CD4-positive, alpha-beta memory T cell (primary cell): ENCODE measurements around the gene LRRC45. TPM values are rescaled to one million over a fixed set of nuclear protein-coding genes. Genes with fewer than 3 reads are reported as not detected.

Experiments used
- CTCF ChIA-PET: fragments of 350-600 bp; sonication (Branson Sonifier 250); formaldehyde crosslinking; loops from one replicate; lab custom pipeline; 2021; ENCODE audit warnings: inconsistent platforms; ENCODE audit not compliant: partially characterized antibody; lab: Charles Lee
- POLR2A ChIA-PET: fragments of 350-600 bp; sonication (Branson Sonifier 250); formaldehyde crosslinking; loops from one replicate; lab custom pipeline; 2021; ENCODE audit not compliant: partially characterized antibody; lab: Charles Lee
- DNase-seq, 5 donors: peaks; one replicate each; pipeline versions ENCODE4 v3.0.0 to v3.0.0-alpha.2; 2020 to 2022; ENCODE audit warnings: mixed read lengths in 1 of 5
- H3K27ac ChIP-seq: one replicate; pipeline ENCODE4 v1.7.0; 2013; ENCODE audit warnings: low read depth, low read length
- H3K27me3 ChIP-seq: 2 replicates; pipeline ENCODE4 v1.7.0; 2013; ENCODE audit warnings: mild to moderate bottlenecking, low read length, moderate library complexity; ENCODE audit not compliant: insufficient read depth
- H3K36me3 ChIP-seq: 2 replicates; pipeline ENCODE4 v1.7.0; 2013; ENCODE audit warnings: mild to moderate bottlenecking, low read length, moderate library complexity; ENCODE audit not compliant: insufficient read depth
- H3K4me1 ChIP-seq: 2 replicates; pipeline ENCODE4 v1.7.0; 2013; ENCODE audit warnings: mild to moderate bottlenecking, low read length, moderate library complexity; ENCODE audit not compliant: insufficient read depth
- H3K4me3 ChIP-seq, 2 donors: one replicate each; pipeline ENCODE4 v1.7.0; 2013; ENCODE audit warnings: low read length in 2 of 2, mild to moderate bottlenecking in 1 of 2
- H3K9me3 ChIP-seq, 2 donors: one replicate each; pipeline ENCODE4 v1.7.0; 2013; ENCODE audit warnings: low read length in 2 of 2, control low read depth in 1 of 2; ENCODE audit not compliant: control insufficient read depth in 1 of 2
- H3K27ac Mint-ChIP-seq, 7 donors: one replicate each; pipeline ENCODE4 v1.8.0; 2020 to 2021; ENCODE audit warnings: mixed read lengths in 7 of 7, mild to moderate bottlenecking in 6 of 7, inconsistent platforms in 3 of 7, moderate library complexity in 3 of 7
- H3K27me3 Mint-ChIP-seq, 2 donors: one replicate each; pipeline ENCODE4 v1.8.0; 2020 to 2021; ENCODE audit warnings: mixed read lengths in 2 of 2
- H3K36me3 Mint-ChIP-seq, 2 donors: one replicate each; pipeline ENCODE4 v1.8.0; 2020 to 2021; ENCODE audit warnings: mixed read lengths in 2 of 2, inconsistent platforms in 1 of 2, mild to moderate bottlenecking in 1 of 2
- H3K4me1 Mint-ChIP-seq, 4 donors: one replicate each; pipeline ENCODE4 v1.8.0; 2020 to 2021; ENCODE audit warnings: mixed read lengths in 4 of 4, mild to moderate bottlenecking in 1 of 4
- H3K4me3 Mint-ChIP-seq, 8 donors: one replicate each; pipeline ENCODE4 v1.8.0; 2020 to 2021; ENCODE audit warnings: mixed read lengths in 8 of 8, mild to moderate bottlenecking in 7 of 8, moderate library complexity in 6 of 8, inconsistent platforms in 3 of 8
- H3K9me3 Mint-ChIP-seq, 8 donors: one replicate each; pipeline ENCODE4 v1.8.0; 2020 to 2021; ENCODE audit warnings: mixed read lengths in 8 of 8, mild to moderate bottlenecking in 5 of 8, inconsistent platforms in 3 of 8, moderate library complexity in 1 of 8
- intact Hi-C: fragments of 100-400 bp; cut with micrococcal nuclease; formaldehyde crosslinking; loops from one replicate; pipeline ENCODE4 v1.15.1; 2023
- polyA plus RNA-seq, 2 donors: library from polyadenylated mRNA; unstranded; fragments of 300-500 nt; fragmentation: Illumina TruSeq; gene quantifications; one replicate each; pipeline ENCODE4 v1.2.3, GENCODE V29; 2021
- total RNA-seq, 2 experiments: library from RNA; stranded (reverse); gene quantifications; one replicate each; pipeline ENCODE4 v1.2.3, GENCODE V29; 2021

The LRRC45 gene
- total and polyA plus RNA-seq, 4 experiments from 2014 or later: 5.7 to 18.7 (median 13.1) TPM

- Histone ChIP-seq H3K4me1 (peaks cover 18% of the 10 kb centered on the region), H3K4me3 (no peak overlapping the region), H3K9me3 (no peaks in the 10 kb centered on the region), H3K36me3 (peaks cover 23% of the 10 kb centered on the region), H3K27ac (no peak overlapping the region), H3K27me3 (no peaks in the 10 kb centered on the region)
- no peak for DNase-seq
- Mint-ChIP-seq H3K4me3 (no peak overlapping the region), H3K27ac (no peak overlapping the region), H3K27me3 (no peaks in the 10 kb centered on the region), H3K4me1 (peaks cover 0 to 10% (median 5%) of the 10 kb centered on the region in 4 donors), H3K9me3 (peaks cover 0 to 2% (median 0%) of the 10 kb centered on the region in 8 donors), H3K36me3 (peaks cover 0 to 31% of the 10 kb centered on the region in 2 donors)
- intact Hi-C loops: no loop called here
- POLR2A ChIA-PET: interaction anchor here (1.4 to 1.8 kb wide), 2 partner anchors 23 to 24 kb away, joined by 3 to 5 read pairs; partner anchors contain the start of gene DCXR
- CTCF ChIA-PET: interaction anchor here (1.4 to 1.5 kb wide), 2 partner anchors 23 to 30 kb away, joined by 3 to 5 read pairs; partner anchors contain the start of gene DCXR
Measured at GRCh38 chr17:82060614-82061013, 37.5 kb downstream of the LRRC45 start.

DNA sequence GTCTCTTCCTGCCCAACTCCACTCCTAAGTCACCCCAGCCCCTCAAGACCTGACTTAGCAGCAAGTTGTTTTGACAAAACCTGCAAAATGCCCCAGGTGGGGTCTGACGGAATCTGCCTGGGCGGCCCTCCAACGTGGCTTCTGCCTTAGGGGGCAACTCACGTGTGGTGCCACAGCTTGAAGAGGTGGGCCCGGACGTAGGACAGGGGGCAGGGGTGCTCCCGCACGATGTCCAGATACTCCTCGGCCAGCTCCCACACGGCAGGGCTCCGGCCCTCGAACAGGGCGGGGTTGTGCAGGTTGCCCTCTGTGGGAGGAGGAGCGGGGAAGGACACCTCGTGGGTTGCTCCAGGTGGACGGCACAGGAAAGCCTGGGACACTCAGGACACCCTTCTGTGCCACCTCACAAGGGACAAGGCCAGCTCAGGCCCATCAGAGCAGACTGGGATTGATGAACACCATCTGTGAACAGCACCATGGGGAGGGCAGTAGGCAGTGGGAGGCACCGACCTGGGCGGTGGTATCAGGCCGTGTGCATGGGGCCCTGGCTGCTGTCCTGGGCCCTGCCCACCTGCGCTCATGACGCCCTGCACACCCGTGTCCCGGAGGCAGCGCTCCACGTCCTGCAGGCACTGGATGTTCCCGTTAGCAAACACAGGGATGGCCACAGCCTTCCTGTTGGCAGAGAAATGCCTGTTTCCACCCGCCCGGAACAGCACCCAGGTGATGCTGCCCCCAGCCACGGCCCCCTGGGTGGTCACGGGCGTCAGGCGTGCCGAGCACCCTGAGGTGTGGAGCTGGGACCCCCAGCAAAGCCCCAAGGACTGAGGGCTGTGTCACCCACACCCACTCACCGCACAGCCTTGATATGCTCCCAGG lies 38.2 kb downstream of the LRRC45 start:
- Histone ChIP-seq H3K36me3 (peaks cover 17% of the 10 kb centered on the region), H3K9me3 (no peaks in the 10 kb centered on the region), H3K27ac (no peak overlapping the region), H3K4me3 (no peak overlapping the region), H3K27me3 (no peaks in the 10 kb centered on the region), H3K4me1 (peaks cover 22% of the 10 kb centered on the region)
- CTCF ChIA-PET: no interaction called here
- H3K27me3 Mint-ChIP-seq: no peaks in the 10 kb centered on the region
- DNase-seq: no peak
- H3K9me3 Mint-ChIP-seq: peaks cover 0 to 2% (median 0%) of the 10 kb centered on the region in 8 donors
- no peak overlapping the region for H3K27ac Mint-ChIP-seq
- intact Hi-C loops: no loop called here
- peaks cover 0 to 24% of the 10 kb centered on the region in 2 donors for H3K36me3 Mint-ChIP-seq
- peaks cover 0 to 14% (median 8%) of the 10 kb centered on the region in 4 donors for H3K4me1 Mint-ChIP-seq
- H3K4me3 Mint-ChIP-seq: no peak overlapping the region
- POLR2A ChIA-PET: interaction anchor here (1.4 to 1.8 kb wide), 2 partner anchors 24 to 25 kb away, joined by 3 to 5 read pairs; partner anchors contain the start of gene DCXR

- H3K27ac Mint-ChIP-seq: peak overlapping the region in 4 of 7 donors; percentile 4 to 54 (median 32)
- DNase-seq: no peak
- POLR2A ChIA-PET: no interaction called here
- peaks cover 0 to 2% (median 0%) of the 10 kb centered on the region in 8 donors for H3K9me3 Mint-ChIP-seq
- Histone ChIP-seq H3K36me3 (peaks cover 14% of the 10 kb centered on the region), H3K9me3 (no peaks in the 10 kb centered on the region), H3K27ac (no peak overlapping the region), H3K27me3 (no peaks in the 10 kb centered on the region), H3K4me1 (peaks cover 28% of the 10 kb centered on the region), H3K4me3 (no peak overlapping the region)
- no peaks in the 10 kb centered on the region for H3K27me3 Mint-ChIP-seq
- H3K4me3 Mint-ChIP-seq: no peak overlapping the region
- CTCF ChIA-PET: no interaction called here
- H3K36me3 Mint-ChIP-seq: peaks cover 0 to 19% of the 10 kb centered on the region in 2 donors
- intact Hi-C loops: no loop called here
- peaks cover 0 to 22% (median 12%) of the 10 kb centered on the region in 4 donors for H3K4me1 Mint-ChIP-seq
Measured at GRCh38 chr17:82062076-82062983, 39.2 kb downstream of the LRRC45 start.

- no peak overlapping the region for H3K4me3 Mint-ChIP-seq
- Histone ChIP-seq H3K4me3 (no peak overlapping the region), H3K27me3 (no peaks in the 10 kb centered on the region), H3K36me3 (peaks cover 14% of the 10 kb centered on the region), H3K4me1 (peaks cover 28% of the 10 kb centered on the region), H3K27ac (no peak overlapping the region), H3K9me3 (no peaks in the 10 kb centered on the region)
- DNase-seq: no peak
- H3K27me3 Mint-ChIP-seq: no peaks in the 10 kb centered on the region
- intact Hi-C loops: no loop called here
- H3K4me1 Mint-ChIP-seq: peaks cover 0 to 23% (median 12%) of the 10 kb centered on the region in 4 donors
- ChIA-PET CTCF (interaction anchor here (0.9 kb wide), 1 partner anchor 25 kb away, joined by 4 read pairs; the partner anchor contains the start of gene DCXR), POLR2A (no interaction called here)
- H3K27ac Mint-ChIP-seq: peak overlapping the region in 1 of 7 donors; percentile 54
- peaks cover 0 to 1% (median 0%) of the 10 kb centered on the region in 8 donors for H3K9me3 Mint-ChIP-seq
- peaks cover 0 to 15% of the 10 kb centered on the region in 2 donors for H3K36me3 Mint-ChIP-seq
Measured at GRCh38 chr17:82062984-82063368, 39.9 kb downstream of the LRRC45 start.

DNA sequence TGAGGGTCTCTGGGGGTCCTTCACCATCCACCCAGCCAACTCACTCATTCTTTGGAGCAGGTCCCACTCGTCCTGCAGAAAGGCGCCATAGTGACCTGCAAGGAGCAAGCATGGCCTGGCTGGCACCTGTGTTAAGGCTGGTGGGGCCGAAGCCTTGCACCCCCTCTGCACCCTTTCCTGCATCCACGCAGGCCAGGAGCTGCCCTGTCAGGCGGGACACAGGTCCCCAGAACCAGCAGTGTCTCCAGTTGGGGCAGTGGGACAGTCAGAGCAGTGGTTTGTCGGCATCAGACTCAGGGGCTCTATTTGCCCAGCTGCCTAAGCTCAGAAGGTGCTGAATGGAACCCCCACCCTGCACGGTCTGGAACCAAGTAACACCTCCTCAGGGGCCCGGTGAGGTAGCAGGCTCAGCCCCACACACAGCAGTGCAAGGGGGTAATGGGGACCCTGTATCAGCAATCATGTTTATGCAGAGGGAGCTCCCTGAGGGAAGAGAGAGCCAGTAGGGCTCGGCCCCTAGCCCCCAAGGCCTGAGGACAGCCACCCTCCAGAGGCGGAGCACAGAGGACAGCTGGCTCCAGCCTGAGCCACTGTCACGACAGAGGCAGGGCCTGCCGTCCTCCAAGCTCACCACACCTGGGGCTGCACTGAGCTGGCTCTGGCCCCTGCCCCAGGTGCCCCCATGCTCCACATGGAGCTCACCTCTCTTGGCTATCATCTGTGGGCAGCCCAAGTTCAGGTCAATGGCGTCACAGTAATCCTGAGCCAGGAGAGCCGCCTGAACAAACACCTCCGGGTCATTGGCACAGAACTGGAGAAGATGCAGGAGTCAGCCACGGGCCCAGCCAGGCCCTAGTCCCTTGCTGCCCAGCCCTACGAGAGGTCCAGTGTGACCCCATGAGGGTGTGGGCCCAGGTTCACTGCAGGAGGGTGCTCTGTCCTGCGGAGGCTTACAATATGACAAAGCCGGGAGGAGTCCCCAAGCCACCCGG lies 40.6 kb downstream of the LRRC45 start:
- Histone ChIP-seq H3K4me1 (peaks cover 28% of the 10 kb centered on the region), H3K9me3 (no peaks in the 10 kb centered on the region), H3K27me3 (no peaks in the 10 kb centered on the region), H3K27ac (peak overlapping the region; percentile 63), H3K4me3 (no peak overlapping the region), H3K36me3 (peaks cover 14% of the 10 kb centered on the region)
- POLR2A ChIA-PET: interaction anchor here (3.5 to 3.9 kb wide), 2 partner anchors 26 to 43 kb away, joined by 18 to 21 read pairs; partner anchors contain the start of gene DCXR
- H3K27ac Mint-ChIP-seq: peak overlapping the region in 6 of 7 donors; percentile 17 to 70 (median 65)
- H3K36me3 Mint-ChIP-seq: peaks cover 0 to 12% of the 10 kb centered on the region in 2 donors
- peaks cover 0 to 23% (median 12%) of the 10 kb centered on the region in 4 donors for H3K4me1 Mint-ChIP-seq
- no peaks in the 10 kb centered on the region for H3K27me3 Mint-ChIP-seq
- intact Hi-C loops: loop anchor here (2.0 kb wide), 1 partner anchor 27 kb away; the partner anchor contains the start of gene DCXR
- H3K9me3 Mint-ChIP-seq: no peaks in the 10 kb centered on the region
- CTCF ChIA-PET: interaction anchor here (0.9 kb wide), 1 partner anchor 26 kb away, joined by 4 read pairs; the partner anchor contains the start of gene DCXR
- H3K4me3 Mint-ChIP-seq: peak overlapping the region; percentile 49 to 74 (median 70)
- peak in 1 of 5 donors; percentile 31 for DNase-seq
